HG03280 (cell line): ENCODE data around the gene TLL1.

Experiments used
- ATAC-seq: cut with Tn5 transposase; IDR thresholded peaks from one replicate; pipeline ENCODE4 v1.9.1; 2021; ENCODE audit warnings: mild to moderate bottlenecking, moderate library complexity; ENCODE audit not compliant: unreplicated experiment

TLL1 gene

DNA sequence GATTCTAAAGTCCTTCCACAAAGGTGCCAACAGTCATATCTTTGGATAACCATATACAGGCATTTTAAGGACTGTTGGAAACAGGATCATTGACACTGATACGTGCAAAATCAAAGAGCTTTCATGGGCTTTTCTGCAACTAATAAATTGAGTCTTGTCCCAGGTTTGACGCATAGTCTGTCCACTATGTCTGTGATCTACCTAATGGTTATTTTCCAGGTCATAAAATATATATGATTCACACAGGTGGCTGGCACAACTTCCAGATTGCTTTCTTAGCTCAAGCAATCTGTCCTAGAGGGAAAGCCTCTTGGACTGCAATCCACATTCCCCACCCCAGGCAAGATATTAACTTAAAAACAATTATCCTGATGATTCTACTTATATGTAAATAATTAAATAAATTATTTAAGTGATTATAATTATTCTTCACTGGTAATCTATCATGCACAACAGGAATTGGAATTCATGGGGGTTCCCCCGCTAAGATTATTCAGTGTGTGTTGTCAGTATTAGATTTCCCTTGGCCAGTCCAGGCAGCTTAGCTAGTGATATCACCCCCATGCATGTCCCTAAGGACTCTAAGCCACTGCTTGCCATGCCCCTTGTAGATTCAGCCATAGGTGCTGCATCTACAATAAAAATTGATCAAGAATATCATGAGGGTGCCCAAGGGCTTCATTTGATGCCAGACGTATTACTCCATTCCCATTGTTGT, 97.8 kb downstream of the TLL1 start:
- no peak for ATAC-seq

DNA sequence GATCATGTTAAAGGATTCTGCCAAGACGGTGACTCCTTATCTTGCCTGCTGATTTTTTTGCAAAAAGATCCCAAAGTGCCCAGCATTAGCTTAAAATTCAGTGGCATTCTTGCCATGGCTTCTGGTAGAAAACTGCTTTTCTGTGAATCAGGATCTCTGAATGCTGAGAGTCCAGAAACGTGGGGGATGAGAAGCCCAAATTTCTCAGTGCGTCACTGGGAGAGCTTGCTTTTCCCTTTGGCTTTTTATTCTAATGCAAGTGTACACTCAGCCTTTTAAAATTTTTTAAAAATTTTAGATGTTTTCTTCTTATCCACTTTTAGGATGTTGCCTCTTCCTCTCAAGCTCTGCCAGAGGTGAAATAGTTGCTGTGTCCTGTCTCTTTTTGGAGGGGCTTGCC, 98.4 kb downstream of the TLL1 start:
- ATAC-seq, result no peak

DNA sequence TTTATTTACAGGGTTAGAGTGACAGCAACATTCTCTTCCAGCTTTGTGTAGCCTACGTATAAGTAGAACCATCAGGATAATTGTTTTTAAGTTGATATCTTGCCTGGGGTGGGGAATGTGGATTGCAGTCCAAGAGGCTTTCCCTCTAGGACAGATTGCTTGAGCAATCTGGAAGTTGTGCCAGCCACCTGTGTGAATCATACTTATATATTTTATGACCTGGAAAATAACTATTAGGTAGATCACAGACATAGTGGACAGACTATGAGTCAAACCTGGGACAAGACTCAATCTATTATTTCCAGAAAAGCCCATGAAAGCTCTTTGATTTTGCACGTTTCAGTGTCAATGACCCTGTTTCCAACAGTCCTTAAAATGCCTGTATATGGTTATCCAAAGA, 98.9 kb downstream of the TLL1 start:
- no peak for ATAC-seq

DNA sequence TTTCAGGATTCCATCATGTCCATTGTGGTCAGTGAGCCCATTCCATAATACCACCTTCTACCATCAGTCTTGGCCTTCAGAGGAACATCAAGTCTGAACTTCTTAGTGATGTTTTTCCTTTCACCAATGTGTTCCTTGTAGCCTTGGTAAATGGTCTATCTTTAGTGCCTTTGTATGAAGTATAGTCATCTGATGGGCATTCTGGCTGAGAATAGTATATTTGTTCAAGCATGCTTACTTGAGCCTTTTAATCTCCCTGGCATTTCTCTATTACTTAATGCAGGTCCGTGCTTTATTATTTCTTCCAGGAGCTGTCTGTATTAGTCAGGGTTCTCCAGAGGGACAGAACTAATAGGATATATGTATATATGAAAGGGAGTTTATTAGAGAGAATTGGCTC, 99.7 kb downstream of the TLL1 start:
- no peak for ATAC-seq

DNA sequence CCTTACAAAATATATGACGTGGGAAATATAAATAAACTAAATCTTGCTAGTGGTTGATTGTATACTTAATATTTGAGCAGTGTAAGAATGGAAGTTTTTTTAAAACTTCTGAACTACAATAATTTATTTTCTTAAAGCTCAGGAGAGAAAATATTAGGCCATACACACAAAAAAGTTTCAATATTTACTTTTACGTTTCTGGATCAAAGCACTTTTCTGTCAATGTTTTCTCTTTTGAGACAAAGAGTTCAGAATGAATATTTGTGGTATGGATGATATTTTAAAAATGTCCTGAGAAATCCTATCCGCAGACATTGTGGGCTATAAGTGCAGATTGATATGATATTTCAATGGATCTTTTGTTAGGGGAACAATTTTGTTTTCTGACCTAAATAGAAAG, 109.9 kb downstream of the TLL1 start:
- ATAC-seq, result no peak

DNA sequence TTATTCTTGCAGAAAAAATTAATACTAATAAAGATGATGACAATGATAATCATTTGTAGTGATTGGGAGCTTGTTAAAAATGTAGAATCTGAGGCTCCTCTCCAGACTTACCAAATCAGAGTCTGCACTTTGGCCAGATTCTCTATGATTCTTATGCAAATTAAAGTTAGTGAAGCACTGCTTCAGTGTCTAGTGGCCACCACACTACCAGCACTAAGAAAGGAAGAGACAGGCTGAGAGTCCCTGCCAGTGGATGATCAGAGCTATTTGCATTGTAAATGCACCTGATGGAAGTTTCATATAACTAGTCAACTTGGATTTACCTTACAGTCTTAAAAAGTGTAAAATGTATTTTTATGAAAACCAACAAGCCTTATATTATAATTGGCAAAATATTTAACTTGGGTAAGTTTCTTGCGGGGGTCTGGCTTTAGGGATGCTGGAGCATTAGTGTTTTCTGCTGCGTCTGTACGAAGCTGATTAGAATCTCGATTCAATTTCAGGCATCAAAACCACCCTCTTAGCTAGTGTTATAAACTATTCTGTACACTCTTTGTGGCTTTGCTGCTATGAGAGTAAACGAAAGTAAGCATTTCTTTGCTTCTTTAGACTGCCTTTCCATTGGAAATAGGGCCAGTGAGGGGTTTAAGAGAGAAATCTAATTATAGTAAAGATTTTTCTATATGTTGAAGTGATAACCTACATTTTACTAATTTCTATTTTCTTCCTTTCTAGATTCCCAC, 114.1 kb downstream of the TLL1 start:
- ATAC-seq, result no peak

DNA sequence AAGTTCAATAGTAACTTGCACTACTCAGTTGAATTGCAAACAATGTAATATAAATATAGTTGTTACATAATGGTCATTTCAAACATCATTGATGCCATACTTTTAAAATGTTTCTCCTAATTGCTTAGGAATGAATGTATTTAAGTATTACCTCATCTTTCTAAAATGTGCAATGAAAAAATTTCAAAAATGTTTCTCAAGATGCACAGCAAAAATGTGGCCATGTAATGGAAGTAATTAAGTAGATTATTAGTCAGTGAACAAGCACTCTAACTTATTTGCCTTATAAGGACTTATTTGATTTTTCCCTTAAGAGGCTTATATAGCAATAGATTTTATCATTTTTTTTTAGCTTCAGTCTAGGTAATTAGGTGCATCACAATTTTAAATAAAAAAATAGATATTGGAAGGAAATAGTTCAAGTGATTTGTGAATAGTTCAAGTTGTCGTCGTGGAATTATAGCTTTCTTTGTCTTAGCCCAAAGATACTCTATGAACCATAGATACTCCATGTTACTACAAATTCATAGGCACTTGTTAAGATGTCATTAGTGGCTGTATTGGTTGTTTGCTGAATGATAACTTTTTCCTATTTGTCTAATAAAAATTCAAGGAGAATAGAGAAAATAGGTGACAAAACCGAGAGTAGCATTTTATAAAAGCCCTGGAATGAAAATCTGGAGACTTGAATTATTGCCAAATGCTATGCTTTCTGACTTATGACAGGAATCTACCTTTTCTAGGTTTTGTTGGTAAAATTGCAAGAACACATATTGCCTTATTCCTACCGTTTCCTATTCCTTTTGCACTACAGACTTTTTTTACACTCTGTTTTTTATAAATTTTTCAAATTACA, 118.5 kb downstream of the TLL1 start:
- ATAC-seq, result no peak

DNA sequence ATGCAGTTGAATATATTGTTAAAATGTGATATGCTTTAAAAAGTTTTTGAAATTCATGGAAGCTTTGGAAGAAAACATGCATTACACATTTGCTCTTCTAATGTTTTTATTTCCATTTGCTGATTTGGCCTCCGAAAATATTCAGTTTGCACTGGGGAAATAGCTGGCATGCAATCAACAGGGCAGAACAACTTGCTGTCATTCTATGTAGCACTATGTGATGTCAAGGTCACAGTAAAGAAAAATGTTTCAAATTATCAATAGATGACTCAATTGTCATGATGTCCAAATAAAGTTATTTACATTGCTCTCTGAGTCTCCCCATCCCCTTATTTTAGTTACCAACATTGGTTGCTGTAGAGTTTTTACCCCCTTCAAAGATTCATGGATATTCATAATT, 119.2 kb downstream of the TLL1 start:
- no peak for ATAC-seq

DNA sequence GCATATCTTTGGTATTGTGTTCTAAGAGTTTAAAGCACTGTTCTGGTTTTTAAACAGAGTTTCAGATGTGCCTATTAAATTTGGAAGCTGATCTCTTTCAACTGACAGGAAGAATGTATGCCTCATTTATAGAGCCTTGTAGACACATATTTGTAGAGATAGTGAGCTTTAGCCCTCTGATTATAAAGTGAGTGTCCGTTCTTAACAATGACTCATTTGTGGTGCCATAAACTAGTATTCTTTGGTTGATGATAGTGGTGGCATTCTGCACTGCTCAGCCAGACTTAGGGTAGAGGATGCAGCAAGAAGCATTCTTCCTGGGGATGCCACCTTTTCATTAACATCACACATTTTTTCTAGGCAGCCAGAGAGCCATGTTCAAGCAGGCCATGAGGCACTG, 121.7 kb downstream of the TLL1 start:
- ATAC-seq, result no peak

DNA sequence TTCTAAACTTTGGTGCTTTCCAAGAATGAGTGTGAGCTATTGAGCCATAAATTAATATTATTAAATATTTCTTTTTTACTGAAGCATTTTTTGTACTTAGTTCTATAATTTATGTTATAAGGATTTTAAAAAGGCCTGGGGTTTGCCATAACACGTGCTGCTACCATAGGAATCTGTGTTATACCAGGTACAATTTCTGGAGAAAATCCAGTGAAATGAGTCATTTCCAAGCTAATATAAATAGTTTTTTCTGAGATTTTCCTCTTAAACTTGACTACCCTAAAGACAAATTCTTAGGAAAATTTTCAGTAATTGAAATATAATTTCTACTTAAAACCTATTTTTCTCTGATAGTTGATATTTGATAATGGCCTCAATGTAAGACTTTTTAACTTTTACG, 130.8 kb downstream of the TLL1 start:
- no peak for ATAC-seq

DNA sequence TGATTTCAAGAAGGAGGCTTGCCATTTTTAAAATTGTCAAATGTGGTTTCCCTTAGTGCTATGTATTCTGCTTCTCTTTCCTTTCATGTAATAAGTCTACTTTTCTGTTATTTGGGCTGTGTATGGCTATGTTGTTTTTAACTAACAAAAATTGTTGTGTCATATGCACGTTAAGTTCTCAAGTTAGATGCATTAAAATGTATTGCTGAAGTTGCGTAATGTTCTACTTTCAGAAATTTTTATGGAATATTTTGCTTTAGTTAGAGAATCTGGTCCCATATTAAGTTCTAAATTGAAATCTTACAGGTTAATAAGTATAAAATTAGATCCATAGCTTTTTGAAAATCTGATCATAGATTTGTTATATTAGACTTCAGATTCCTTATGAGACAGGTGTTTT, 133.2 kb downstream of the TLL1 start:
- no peak for ATAC-seq

DNA sequence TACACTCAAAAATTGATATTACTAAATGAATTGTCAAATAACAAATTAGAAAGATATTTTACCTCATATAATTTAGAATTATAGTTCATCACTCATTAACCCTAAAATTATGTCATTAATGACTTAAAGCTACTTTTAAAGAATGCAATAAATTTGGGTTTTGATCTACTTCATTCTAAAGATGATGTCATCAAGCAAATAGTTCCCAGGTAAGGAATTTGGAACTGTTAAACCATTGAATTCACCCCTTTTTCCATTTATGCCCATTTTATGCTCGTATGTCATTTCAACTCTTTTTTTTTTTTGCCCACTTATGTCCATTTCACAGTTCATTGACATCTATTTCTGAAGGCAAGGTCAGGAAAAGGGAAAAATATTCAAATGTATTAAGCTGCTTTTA, 135.5 kb downstream of the TLL1 start:
- no peak for ATAC-seq

DNA sequence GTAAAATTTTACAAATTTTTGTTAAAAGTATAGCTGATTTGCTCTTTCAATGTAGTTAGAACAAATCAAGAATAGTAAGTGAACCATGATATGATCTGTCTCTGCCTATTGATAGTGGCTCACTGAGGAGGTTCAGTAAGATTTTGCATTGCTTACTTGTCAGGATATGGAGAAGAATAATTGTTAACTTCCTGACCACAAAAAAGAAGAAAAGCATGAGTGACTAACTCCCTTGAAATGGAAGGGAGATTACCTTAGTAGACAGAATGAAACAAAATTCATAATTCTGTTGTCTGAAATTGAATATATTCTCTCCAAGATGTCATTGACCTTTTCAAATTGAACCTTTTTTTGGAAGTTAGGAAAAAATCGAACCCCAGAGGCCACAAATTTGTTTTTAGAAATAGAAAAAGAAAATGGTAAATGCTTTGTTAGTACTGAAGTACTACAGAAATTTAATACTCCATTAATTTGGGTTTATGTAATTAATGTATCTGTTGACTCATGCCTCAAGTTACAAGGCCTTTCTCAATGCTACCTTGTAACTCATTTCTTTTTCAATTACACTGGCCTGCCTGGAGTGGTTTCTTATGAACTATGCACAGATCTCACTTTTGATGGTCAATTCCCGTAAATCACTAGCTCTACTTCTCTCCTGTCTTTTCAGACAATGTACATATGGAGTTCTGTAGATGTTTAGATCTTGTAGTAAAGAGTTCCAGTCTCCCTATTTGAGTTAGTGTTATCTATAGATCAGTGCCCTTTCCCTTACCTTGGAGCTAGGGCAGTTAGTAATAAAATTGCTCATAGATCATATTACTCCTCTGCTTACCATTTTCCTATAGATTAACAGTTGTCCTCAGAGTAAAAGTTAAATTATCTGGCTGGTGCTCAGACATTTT, 139.3 kb downstream of the TLL1 start:
- no peak for ATAC-seq

DNA sequence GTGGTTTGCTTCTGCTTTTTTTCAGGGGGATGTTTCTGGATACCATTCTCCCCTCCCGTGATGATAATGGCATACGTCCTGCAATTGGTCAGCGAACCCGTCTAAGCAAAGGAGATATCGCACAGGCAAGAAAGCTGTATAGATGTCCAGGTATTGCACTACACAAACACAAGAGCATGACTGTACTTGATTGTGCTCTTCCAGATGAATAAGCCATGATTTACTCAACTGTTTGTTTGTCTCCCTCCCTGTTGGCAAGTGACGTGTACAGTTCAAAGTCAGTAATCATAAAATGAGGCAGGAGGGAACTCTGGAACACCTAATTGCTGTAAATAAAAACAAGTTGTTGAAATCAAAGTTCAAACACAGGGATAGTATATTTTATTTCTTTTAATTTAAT, 141.4 kb downstream of the TLL1 start:
- no peak for ATAC-seq

DNA sequence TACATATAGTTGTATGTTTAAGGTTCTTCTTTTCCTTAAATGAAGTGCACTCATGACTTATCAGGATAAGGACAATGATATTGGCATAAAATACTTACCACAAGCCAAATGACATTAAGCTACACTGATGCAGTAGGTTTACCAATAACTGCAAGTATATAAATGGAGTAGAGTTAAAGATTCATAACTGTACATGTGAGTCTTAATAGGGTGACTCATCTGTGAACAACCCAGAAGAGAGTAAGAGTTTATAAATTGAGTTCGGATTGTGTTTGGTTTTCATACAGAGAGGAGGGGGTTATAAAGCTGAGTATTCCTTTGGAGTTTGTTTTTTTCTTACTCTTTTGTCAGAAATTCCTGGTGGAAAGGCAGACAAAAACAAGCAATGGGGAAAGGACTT, 144.8 kb downstream of the TLL1 start:
- ATAC-seq, result no peak

DNA sequence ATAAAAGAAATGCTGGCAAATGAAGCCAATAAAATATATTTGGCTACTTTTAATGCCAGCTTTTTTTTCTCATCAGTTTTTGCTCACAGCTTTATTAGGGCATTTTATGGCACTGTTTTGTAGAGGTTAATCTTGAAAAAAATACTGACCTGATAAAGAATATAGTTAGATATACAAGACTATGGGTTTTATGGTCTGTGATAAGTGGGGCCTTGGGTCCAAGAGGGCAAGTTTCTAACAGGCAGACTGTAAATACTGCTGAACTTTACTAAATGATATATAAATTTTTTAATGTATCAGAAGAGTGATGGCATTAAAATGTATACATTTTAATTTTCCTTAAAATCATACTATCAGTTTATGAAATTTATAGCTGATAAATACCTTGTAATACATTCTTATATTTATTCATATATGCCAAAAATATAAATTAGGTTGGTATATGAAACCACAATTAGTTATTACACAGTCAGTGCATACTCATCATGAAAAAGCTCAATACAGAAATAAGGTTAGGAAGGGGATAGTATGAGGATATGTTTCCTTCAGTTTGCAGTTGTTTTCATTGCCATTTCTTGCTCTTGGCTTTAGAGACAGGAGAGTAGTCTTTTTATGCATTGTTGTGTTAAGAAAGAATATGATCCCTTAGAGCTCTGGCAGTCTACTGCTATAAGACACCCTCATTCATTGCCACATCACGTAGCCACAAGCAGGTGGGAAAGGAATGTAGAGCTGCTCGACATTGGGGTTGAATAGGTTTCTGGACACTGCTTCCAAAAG, 146.6 kb downstream of the TLL1 start:
- no peak for ATAC-seq

DNA sequence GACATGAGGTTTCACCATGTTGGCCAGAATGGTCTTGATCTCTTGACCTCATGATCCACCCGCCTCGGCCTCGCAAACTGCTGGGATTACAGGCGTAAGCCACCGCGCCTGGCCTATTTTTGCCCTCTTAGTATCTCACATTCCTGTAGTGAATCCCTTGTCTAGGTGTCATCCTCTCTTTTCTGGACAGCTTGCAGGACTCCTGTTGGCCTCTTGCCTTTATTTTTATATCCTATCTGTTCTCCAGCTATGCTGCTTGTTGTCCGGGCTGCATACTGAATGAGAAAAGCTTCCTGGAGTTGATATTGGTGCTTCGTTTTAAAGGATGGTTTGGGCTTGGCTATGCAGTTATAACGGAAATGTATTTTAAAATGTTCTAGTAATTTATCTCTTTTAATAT, 148.6 kb downstream of the TLL1 start:
- ATAC-seq, result no peak

DNA sequence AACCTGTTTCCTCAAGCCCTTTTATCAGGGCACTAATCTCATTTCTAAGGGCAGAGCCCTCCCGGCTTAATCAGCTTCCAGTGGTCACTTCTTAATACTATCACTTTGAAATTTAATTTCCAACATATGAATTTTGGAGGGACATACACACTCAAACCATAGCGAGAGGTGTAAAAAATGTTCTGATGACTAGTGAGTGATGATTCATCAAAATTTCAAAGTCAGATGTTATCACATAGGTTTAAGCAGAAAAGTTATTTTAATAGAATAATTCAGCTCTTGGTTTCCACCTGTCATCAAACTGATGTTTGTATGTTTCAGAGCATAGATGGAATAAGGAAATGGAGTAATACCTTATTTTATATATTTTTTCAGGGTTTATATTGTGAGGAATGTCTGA, 161.9 kb downstream of the TLL1 start:
- ATAC-seq, result no peak

DNA sequence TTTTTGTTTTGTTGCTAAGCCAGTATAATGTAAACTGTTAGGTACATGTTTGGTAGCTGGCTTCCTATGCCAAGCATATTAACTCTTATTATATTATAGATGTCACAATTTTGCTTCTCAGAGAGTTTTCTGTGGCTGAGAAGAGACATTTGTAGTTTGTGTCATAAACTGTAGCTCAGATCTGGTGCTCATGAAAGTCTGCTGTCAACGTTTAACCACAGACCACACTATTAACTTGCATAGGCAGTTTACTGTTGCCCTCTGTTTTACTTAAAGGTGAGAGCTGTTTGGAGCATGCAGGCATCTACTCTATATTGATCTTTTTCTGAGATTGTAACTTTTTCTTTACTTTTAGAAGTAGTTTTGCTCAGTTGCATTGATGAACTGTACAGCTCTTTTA, 166.8 kb downstream of the TLL1 start:
- peak; percentile 56 for ATAC-seq

DNA sequence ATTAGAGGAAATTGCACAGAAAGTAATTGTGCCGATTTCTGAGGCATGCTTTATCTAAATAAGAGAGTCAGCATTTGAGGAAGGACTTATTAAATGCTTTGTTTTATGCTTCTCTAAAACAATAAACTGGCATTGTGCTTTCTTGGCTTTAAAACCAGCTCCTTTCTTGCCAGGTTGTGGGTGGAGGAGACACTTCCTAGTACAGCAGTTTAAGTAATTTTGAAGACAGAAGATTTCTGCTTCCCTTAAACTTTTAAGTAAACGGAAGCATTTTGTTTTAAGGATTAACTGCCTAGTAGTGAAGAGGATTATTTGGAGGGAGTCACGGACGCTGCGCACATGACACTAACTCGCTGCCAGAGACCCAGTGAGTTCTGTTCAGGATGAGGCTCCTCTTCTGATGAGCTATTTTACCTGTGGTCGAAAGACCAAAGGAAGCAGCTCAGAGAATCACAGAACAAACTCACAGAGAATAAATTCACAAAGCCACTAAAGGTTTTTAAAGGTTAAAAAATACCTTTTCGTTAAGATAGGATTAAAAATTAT, 169.5 kb downstream of the TLL1 start:
- ATAC-seq, result no peak
